Gastrocnemius medialis (tissue), 4 donors: ENCODE data around the gene DSG3.

ENCODE experiments used
- POLR2A ChIP-seq, 2 donors: fragments of 450-650 bp; IDR thresholded peaks; one replicate each; pipeline ENCODE4 v1.6.1; 2017; ENCODE audit warnings: antibody characterized with exemption in 2 of 2, mild to moderate bottlenecking in 2 of 2, moderate library complexity in 2 of 2
- TF ChIP-seq, protein P1 (sequence below), 5 experiments: fragments of 450-650 bp in 3 of 5; fragments of 200-600 bp in 2 of 5; sonication (generic) in 2 of 5; IDR thresholded peaks in 4 of 5; conservative IDR thresholded peaks in 1 of 5; 1 replicate in 4 of 5; 2 replicates in 1 of 5; pipeline ENCODE4 v1.5.1; 2016 to 2019; ENCODE audit warnings: antibody characterized with exemption in 5 of 5, mild to moderate bottlenecking in 3 of 5, moderate library complexity in 3 of 5

DNA sequence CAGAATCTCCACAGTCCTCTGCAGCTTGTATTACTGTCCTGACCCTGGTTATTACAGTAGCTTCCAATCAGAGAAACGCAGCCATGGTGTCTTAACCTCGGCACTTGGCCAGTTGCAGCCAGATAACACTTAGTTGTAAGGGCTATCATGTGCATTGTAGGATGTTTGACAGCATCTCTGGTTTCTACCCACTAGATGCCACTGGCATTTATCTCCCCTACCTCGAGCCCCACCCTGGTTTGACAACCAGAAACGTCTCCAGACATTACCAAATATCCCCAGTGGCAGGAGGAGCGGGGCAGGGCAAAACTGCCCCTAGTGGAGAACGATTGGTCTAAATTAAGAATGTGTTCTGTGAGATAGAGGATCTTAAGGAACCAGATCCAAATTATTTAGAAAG is 63.6 kb downstream of the DSG3 start:
- TF ChIP-seq, protein P1, sequence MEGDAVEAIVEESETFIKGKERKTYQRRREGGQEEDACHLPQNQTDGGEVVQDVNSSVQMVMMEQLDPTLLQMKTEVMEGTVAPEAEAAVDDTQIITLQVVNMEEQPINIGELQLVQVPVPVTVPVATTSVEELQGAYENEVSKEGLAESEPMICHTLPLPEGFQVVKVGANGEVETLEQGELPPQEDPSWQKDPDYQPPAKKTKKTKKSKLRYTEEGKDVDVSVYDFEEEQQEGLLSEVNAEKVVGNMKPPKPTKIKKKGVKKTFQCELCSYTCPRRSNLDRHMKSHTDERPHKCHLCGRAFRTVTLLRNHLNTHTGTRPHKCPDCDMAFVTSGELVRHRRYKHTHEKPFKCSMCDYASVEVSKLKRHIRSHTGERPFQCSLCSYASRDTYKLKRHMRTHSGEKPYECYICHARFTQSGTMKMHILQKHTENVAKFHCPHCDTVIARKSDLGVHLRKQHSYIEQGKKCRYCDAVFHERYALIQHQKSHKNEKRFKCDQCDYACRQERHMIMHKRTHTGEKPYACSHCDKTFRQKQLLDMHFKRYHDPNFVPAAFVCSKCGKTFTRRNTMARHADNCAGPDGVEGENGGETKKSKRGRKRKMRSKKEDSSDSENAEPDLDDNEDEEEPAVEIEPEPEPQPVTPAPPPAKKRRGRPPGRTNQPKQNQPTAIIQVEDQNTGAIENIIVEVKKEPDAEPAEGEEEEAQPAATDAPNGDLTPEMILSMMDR (IDR thresholded peaks at IDR 0.05 in 4 of 5, conservative IDR thresholded peaks at IDR 0.05 in 1 of 5), result no peak
- TF ChIP-seq POLR2A (IDR thresholded peaks at IDR 0.05), result no peak
